SK-N-MC (cell line): ENCODE data around the gene CDH23.

Experiments used
- EZH2 ChIP-seq: fragments of 200-600 bp; sonication (generic); IDR thresholded peaks from one replicate; pipeline ENCODE4 v1.6.1; 2017; ENCODE audit warnings: antibody characterized with exemption
- FOXP2 ChIP-seq: optimal IDR thresholded peaks from 2 replicates; pipeline ENCODE3; 2011; ENCODE audit warnings: mild to moderate bottlenecking, moderate library complexity; ENCODE audit not compliant: insufficient read depth; ENCODE audit errors: extremely low read length, control extremely low read depth
- POLR2AphosphoS5 ChIP-seq: IDR thresholded peaks from 2 replicates; pipeline ENCODE4 v1.6.1; 2012; ENCODE audit warnings: mild to moderate bottlenecking, low read depth, low read length, borderline replicate concordance

DNA sequence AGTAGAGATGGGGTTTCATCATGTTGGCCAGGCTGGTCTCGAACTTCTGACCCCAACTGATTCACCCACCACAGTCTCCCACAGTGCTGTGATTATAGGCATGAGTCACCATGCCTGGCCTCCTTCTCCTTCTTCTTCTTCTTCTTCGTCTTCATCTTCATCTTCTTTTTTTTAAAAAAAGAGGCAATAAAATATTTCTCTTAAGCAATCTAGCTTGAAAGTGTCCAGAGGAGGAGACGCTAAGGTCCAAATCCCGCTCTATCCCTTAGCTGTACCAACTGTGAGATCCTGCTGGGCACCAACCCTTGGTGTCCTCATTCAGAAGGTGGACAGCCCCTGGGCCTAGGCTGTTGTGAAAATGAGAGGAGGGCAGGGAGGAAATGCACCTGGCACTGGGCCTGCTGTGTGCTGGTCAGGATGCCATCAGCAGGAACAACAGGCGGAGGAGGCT lies 468.2 kb downstream of the CDH23 start:
- TF ChIP-seq EZH2 (no peak), POLR2AphosphoS5 (no peak), FOXP2 (no peak)
